ENCODE data around the gene ZNF44.

- no peak for TF ChIP-seq CREB1 (CRISPR knock-in tag; IDR thresholded peaks at IDR 0.05; ENCODE audit: low read depth)
- TF ChIP-seq CTCF (conservative IDR thresholded peaks at IDR 0.05; ENCODE audit: low read depth in 2 of 2): no peak
- no peak for TF ChIP-seq EZH2 (IDR thresholded peaks at IDR 0.05; ENCODE audit: low read depth, unreplicated experiment)
- no peak for TF ChIP-seq REST (IDR thresholded peaks at IDR 0.05; ENCODE audit: unreplicated experiment)
- no peak for TF ChIP-seq JUNB (IDR thresholded peaks at IDR 0.05; ENCODE audit: unreplicated experiment)
- no peak for TF ChIP-seq POLR2AphosphoS5 (IDR thresholded peaks at IDR 0.05; ENCODE audit: low read depth)
- TF ChIP-seq EZH2phosphoT487 (IDR thresholded peaks at IDR 0.05; ENCODE audit: unreplicated experiment): no peak
- TF ChIP-seq ETS1 (IDR thresholded peaks at IDR 0.05): no peak
- no peak for TF ChIP-seq ZNF331 (CRISPR knock-in tag; IDR thresholded peaks at IDR 0.05; ENCODE audit: low read depth)
- TF ChIP-seq NANOG (IDR thresholded peaks at IDR 0.05; ENCODE audit: borderline replicate concordance): no peak
- TF ChIP-seq STAT1 (IDR thresholded peaks at IDR 0.05; ENCODE audit: unreplicated experiment): no peak
Observed at GRCh38 chr19:12260236-12260635, 34.4 kb downstream of the ZNF44 start.

All from GM23338 (cell line).